DOHH2 (cell line): ENCODE data around the gene TVP23A.

Experiments
- CTCF ChIP-seq: fragments of 200-600 bp; sonication (generic); IDR thresholded peaks from one replicate; pipeline ENCODE4 v1.5.1; 2014; ENCODE audit warnings: antibody characterized with exemption, mild to moderate bottlenecking, low read depth, low read length; ENCODE audit not compliant: poor library complexity, severe bottlenecking
- EZH2phosphoT487 ChIP-seq: fragments of 200-600 bp; sonication (generic); IDR thresholded peaks from 2 replicates; pipeline ENCODE4 v1.6.1; 2017; ENCODE audit warnings: borderline replicate concordance, mild to moderate bottlenecking, antibody characterized with exemption, low read length, moderate library complexity, mixed read lengths

GRCh38 chr16:10834766-10835165 lies 16.2 kb upstream of the TVP23A start:
- no peak for TF ChIP-seq CTCF
- no peak for TF ChIP-seq EZH2phosphoT487
